HG03469 (cell line): ENCODE measurements around the gene SMYD3.
"Not testable (repeated sequence)": the region's sequence is repeated elsewhere in the genome, so short reads cannot be mapped to it uniquely, and the experiment has no call there.

Experiments used
- ATAC-seq: cut with Tn5 transposase; IDR thresholded peaks from one replicate; pipeline ENCODE4 v1.9.1; 2021; ENCODE audit warnings: mild to moderate bottlenecking, moderate library complexity, moderate number of reproducible peaks; ENCODE audit not compliant: unreplicated experiment

The SMYD3 gene

GRCh38 chr1:245763873-245764331 lies 743.2 kb downstream of the SMYD3 start:
- ATAC-seq, result no peak

GRCh38 chr1:245762396-245762910 lies 744.6 kb downstream of the SMYD3 start:
- ATAC-seq, result no peak

- no peak for ATAC-seq
These were observed 746.8 kb downstream of the SMYD3 start for GRCh38 chr1:245760301-245760700.

- no peak for ATAC-seq
These were observed 752.6 kb downstream of the SMYD3 start for GRCh38 chr1:245754463-245754961.

GRCh38 chr1:245753807-245754206 lies 753.3 kb downstream of the SMYD3 start:
- ATAC-seq, result no peak

GRCh38 chr1:245752561-245752960 lies 754.5 kb downstream of the SMYD3 start:
- ATAC-seq, result no peak

GRCh38 chr1:245751726-245752470 lies 755.2 kb downstream of the SMYD3 start:
- no peak for ATAC-seq

- no peak for ATAC-seq
These were observed 756.0 kb downstream of the SMYD3 start for GRCh38 chr1:245751116-245751515.

GRCh38 chr1:245750261-245750660 lies 756.8 kb downstream of the SMYD3 start:
- ATAC-seq, result no peak

- ATAC-seq, result no peak
These were observed 758.0 kb downstream of the SMYD3 start for GRCh38 chr1:245749053-245749452.

GRCh38 chr1:245748646-245749045 lies 758.4 kb downstream of the SMYD3 start:
- ATAC-seq, result no peak

- ATAC-seq, result no peak
These were observed 758.8 kb downstream of the SMYD3 start for GRCh38 chr1:245748240-245748639.

- ATAC-seq, result no peak
These were observed 764.2 kb downstream of the SMYD3 start for GRCh38 chr1:245742896-245743295.

GRCh38 chr1:245740336-245740735 lies 766.7 kb downstream of the SMYD3 start:
- ATAC-seq, result not testable (repeated sequence)

GRCh38 chr1:245730801-245731200 lies 776.3 kb downstream of the SMYD3 start:
- ATAC-seq, result no peak

GRCh38 chr1:245728035-245728434 lies 779.0 kb downstream of the SMYD3 start:
- not testable (repeated sequence) for ATAC-seq

GRCh38 chr1:245721488-245721887 lies 785.6 kb downstream of the SMYD3 start:
- no peak for ATAC-seq

GRCh38 chr1:245718951-245719350 lies 788.1 kb downstream of the SMYD3 start:
- ATAC-seq, result no peak

- ATAC-seq, result no peak
These were observed 789.0 kb downstream of the SMYD3 start for GRCh38 chr1:245718123-245718522.

GRCh38 chr1:245717611-245718010 lies 789.5 kb downstream of the SMYD3 start:
- ATAC-seq, result no peak

- no peak for ATAC-seq
These were observed 790.5 kb downstream of the SMYD3 start for GRCh38 chr1:245716561-245716960.

GRCh38 chr1:245715970-245716369 lies 791.1 kb downstream of the SMYD3 start:
- no peak for ATAC-seq
